NCI-H2081 (cell line): ENCODE measurements around the gene HECTD1.
"Not testable (repeated sequence)": the region's sequence is repeated elsewhere in the genome, so short reads cannot be mapped to it uniquely, and the experiment has no call there.

Source experiments
- DNase-seq, 2 experiments: peaks; one replicate each; lab custom pipeline; 2025; lab: John Stamatoyannopoulos, UW

The HECTD1 gene

GRCh38 chr14:31052905-31053586, 154.5 kb downstream of the HECTD1 start:
- not testable (repeated sequence) for DNase-seq

- DNase-seq, result no peak
Measured at GRCh38 chr14:31051511-31051910, 156.1 kb downstream of the HECTD1 start.

- DNase-seq, result no peak
Measured at GRCh38 chr14:31051023-31051422, 156.6 kb downstream of the HECTD1 start.
